GM18505 (cell line): Measurements from ENCODE around the gene PTPA.
"Not testable (repeated sequence)": the region's sequence is repeated elsewhere in the genome, so short reads cannot be mapped to it uniquely, and the experiment has no call there.

Experiments
- ATAC-seq: cut with Tn5 transposase; IDR thresholded peaks from one replicate; pipeline ENCODE4 v1.9.1; 2021; ENCODE audit not compliant: unreplicated experiment
- POLR2A ChIP-seq: IDR thresholded peaks from 4 replicates; pipeline ENCODE4 v1.6.1; 2011; ENCODE audit warnings: borderline replicate concordance; ENCODE audit not compliant: insufficient read depth, insufficient read length; ENCODE audit errors: extremely low read depth

The PTPA gene

DNA sequence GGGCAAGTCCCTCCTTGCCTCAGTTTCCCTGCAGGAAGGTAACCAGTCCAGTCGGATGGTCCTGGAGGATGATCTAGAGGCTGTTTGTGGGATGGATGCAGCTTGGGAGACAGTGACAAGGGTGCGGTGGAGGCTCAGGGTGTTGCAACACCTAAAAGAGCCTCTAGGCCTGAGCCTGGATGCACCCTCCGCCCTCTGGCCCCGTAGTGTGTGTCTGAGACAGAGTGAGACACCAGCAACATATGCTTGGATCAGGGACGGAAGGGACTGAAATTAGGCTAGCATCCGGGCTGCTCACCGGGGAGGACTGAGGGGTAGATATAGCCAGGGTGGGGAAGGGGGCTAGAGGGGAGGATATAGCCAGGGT lies 1.7 kb upstream of the PTPA start:
- ATAC-seq: no peak
- TF ChIP-seq POLR2A: no peak

DNA sequence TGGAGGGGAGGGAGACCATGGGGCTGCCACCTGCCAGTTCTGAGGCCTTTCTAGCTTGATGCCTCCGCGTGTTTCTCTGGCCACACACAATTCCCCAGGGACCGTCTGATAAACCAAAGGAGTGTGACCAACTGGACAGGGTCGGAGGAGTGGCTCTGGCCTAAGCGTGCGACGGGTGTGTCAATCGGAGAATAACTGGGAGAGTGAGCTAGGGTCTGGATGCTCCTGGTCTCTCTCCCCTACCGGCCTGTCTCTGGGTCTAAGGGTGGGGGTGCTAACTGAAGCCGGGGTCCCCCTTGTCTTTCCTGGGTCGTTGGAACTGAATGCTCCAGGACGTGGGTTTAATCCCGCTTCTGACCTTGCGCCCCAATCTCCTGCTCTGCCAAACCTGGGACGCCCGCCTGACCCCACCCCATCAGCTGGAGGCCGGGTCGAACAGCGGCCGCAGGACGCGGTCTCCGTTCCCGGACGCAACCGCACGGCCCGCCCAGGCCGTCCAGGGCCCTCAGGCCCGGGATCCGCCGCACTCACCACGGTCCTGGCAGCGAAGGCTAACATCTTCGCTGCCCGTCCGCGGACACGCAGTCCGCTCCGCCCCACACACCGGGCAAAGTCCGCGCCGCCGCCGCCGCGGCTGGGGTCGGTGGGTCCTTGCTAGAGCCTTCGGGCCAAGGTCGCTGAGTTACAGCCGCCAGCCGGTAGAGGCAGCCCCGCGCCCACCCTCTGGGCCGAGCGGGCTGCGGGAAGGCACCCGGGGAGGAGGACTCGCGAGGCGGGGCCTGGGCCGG lies 1.1 kb upstream of the PTPA start:
- TF ChIP-seq POLR2A: no peak

GRCh38 chr9:129111528-129112151 lies 425 bp downstream of the PTPA start:
- no peak for TF ChIP-seq POLR2A
- peak; percentile 20 for ATAC-seq

More for the DNA sequence above, 1.1 kb upstream of the PTPA start:
- no peak for ATAC-seq

DNA sequence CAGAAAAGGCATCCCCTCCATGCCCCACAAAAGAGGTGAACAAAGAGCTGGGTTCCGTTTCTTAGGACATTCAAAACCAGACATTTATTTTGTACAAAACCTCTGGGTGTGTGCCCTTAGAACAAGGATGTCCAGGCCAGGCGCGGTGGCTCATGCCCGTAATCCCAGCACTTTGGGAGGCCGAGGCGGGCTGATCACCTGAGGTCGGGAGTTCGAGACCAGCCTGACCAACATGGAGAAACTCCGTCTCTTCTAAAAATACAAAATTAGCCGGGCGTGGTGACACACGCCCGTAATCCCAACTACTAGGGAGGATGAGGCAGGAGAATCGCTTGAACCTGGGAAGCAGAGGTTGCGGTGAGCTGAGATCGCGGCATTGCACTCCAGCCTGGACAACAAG lies 1.3 kb downstream of the PTPA start:
- not testable (repeated sequence) for ATAC-seq

- TF ChIP-seq POLR2A: no peak
- no peak for ATAC-seq
Measured at GRCh38 chr9:129113645-129114304, 2.6 kb downstream of the PTPA start.

- ATAC-seq: no peak
- TF ChIP-seq POLR2A: no peak
Measured at GRCh38 chr9:129118799-129119198, 7.6 kb downstream of the PTPA start.

- TF ChIP-seq POLR2A: no peak
- no peak for ATAC-seq
Measured at GRCh38 chr9:129121483-129121882, 10.3 kb downstream of the PTPA start.

DNA sequence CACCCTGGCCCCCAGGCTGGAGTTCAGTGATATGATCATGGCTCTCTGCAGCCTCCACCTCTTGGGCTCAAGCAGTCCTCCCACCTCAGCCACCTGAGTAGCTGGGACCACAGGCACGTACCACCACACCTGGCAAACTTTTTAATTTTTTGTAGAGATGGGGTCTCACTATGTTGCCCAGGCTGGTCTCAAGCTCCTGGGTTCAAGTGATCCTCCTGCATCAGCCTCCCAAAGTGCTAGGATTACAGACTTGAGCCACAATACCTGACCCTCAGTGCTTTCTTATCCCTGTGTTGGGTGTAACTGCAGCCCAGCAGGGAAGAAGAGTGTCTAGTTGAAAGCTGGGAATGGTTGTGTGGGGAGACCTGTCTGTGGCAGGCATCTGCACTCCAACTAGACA lies 10.9 kb downstream of the PTPA start:
- no peak for ATAC-seq
- no peak for TF ChIP-seq POLR2A

GRCh38 chr9:129122976-129123375 lies 11.8 kb downstream of the PTPA start:
- not testable (repeated sequence) for ATAC-seq

DNA sequence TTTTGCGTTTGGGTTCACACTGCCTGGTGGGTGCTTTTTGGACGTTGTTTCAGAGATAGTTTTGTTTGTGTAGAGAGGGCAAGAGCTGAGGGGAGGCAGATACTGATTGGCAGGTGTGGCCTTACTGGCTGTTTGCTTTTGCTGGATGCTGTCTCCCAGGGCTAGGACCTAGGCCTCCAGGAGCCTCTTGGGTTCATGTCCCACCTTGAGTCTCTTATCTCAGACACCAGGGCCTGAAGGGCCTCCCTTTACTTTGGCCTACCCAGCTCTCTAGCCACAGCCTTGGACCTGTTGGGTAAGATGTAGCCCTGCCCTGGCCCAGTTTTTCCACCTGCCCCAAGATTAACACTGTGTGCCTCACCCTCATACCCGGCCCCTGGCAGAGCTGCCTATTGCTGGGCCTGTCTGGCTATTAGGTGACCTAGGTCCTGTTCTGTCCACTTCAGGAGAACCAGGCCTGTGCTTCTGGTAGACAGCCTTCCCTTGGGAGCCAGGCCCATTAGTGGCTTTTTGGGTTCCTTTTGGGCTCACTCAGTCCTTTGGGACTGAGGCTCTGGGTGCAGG lies 13.4 kb downstream of the PTPA start:
- TF ChIP-seq POLR2A: no peak
- ATAC-seq: no peak

- no peak for TF ChIP-seq POLR2A
- ATAC-seq: no peak
Measured at GRCh38 chr9:129125478-129125877, 14.3 kb downstream of the PTPA start.

DNA sequence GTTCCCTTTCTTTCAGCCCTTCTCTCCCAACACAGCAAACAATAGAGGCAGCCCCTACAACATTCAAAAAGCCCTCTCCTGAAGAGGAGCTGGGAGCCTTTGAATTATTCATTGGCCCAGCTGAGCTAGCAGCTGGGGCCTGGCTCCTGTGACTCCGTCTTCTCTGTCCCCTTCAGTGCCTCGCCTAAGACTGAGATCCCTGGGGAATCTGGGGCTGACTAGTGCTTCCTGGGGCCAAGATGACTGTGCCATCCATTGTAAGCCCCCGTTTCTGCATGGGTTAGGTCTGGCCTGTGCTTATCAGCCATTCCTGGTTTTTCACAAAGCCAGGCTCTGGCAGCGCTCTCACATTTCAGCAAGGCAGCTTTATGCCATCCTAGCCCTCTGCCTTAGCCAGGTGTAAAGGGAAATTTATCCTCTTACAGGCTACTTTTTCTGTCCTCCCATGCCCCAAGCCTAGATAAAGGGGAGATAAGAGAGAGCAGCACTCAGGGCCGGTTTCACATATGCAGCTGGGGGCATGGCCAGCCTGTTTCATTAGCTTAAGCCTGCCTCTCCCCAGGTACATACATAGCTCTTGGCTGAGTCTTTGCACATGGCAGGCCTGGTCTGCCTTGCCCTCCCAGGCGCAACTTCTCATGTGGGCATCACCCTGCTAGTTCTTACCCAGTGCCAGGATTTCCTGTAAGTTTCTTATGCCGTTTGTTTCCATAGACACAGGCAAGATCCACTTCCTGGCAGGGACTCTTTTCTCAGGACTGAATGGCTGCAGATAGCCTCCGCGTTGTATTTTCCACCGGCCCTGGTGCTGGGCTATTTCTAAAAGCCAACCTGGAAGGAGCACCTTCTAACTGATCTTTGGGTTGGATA lies 15.8 kb downstream of the PTPA start:
- ATAC-seq: no peak
- no peak for TF ChIP-seq POLR2A

DNA sequence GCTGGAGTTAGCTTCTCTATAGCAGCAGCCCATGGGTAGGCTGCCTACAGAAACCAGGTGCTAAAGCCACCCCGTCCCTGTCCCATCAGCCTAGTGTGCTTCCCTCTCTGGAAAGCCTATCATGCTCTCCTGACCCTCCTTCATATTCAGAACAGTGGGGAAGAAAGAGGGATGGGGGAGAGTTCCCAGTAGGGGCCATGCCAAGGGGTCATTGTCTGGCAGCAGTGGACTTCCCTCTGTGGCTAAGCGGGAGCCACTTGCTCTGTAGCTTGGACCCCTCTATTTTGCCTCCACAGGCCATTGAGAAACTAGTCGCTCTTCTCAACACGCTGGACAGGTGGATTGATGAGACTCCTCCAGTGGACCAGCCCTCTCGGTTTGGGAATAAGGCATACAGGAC lies 17.5 kb downstream of the PTPA start:
- ATAC-seq: no peak
- no peak for TF ChIP-seq POLR2A

GRCh38 chr9:129130271-129130670 lies 19.1 kb downstream of the PTPA start:
- ATAC-seq: not testable (repeated sequence)
